MV-4-11 (cell line): ENCODE measurements around the gene ALPI.

Experiments used
- DNase-seq: peaks from one replicate; lab custom pipeline; 2025; lab: John Stamatoyannopoulos, UW

Gene ALPI

DNA sequence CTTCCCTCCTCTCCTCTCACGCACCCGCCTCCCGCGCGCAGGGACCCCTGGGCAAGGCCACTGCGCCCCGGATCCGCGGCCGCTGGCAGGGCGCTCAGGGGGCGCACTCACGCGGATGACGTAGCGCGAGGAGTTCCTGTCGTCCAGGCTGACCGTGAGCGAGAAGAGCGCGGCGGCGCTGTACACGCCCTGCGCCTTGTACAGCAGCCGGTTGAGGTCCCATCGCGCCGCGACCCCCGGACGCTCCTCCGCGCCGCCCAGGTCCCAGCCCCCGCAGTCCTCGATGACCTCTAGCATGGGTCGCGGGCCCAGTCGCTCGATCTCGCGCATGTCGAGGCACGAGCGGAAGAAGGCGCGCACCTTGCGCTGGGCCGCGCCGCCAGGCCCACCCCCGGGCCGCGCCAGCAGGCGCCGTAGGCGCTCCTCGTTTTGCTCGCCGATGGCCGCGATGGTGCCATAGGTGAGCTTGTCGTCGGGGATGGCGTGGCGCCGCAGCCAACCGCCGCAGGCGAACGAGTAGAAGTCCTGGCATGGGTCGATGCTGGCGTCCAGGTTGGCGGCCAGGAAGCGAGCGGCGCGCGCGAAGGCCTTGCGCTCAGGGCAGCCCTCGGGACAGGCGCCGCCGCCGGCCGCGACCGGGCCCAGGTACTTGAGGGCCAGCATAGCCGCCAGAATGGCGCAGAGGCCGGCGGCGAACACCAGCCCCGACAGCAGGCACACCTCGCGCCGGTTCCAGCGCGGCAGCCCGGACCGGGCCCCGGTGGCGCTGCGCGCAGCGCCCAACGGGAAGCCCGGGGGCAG lies 30.0 kb downstream of the ALPI start:
- DNase-seq = no peak

DNA sequence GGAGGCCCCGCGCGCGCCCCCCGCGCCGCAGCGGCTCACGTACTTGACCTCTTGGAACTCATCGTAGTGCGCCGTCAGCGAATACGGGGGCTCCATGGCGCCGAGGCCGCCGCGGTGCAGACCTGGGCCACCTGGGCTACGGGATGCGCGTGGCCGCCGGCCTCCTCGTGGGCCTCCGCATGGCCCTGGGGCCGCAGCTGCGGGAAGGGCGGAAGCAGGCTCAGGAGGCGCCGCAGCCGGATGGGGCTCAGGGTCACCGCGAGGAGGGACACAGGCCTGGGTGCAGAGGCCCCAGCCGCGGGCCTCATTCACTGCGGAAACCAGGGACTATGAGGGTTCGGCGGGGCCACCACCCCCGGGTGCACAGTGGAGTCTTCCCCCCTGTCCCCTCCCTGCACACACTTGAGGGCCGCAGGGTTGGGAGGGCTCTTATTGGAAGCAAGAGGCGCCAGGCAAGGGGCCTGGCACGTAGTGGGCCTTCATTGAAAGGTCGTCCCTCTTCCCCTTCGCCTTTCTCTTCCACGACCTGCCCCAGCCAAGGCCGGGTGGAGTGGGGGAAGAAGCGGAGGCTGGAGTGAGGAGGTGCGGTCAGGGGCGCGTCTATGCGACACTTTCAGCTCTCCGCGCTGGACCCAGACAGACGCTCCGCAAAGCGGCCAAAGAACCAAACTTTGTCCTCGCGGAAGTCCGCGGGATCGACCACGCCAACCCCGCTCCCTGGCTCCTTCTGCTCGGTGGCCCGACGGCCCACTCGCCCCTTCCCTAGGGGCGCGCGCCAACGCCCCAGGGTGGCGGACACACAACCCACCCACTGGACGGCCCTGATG lies 30.8 kb downstream of the ALPI start:
- DNase-seq = no peak

DNA sequence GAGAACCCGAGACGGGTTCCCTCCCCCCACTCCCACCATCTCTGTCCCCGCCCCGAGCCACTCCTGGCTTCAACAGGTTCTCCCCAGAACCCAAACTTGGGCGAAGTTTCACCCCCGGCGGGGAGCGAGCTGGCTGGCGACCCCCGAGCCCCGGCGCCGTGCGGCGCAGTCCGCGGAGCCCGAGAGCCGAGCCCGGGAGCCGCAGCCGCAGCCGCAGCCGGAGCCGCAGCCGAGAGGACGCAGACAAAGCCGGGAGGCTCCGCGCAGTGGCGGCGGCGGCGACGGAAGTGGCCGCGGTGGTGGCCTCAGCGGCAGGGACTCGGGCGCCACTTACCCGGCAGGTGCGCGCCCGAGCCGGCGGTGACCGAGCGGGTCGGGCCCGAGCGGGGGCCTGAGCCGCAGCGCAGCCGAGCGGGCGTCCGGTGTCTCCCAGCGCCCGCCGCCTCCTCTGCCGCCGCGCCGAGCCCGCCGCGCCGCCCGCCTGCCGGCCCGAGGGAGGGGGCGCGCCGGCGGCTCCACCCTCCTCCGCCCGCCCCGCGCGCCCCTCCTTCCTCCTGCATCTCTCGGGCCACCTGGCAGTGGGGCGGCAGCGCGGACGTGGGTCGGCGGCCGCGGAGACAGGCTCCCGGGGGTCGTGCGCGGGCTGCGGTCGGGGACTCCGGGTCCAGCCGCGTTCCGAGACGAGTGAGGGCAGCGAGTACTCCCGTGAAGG lies 31.6 kb downstream of the ALPI start, which contains the start of gene ECEL1:
ECEL1 (minus strand) TSS at position 450 of the 712 bp plus-strand sequence. CDS start 1,181 bp downstream, outside the sequence.
- DNase-seq = no peak

DNA sequence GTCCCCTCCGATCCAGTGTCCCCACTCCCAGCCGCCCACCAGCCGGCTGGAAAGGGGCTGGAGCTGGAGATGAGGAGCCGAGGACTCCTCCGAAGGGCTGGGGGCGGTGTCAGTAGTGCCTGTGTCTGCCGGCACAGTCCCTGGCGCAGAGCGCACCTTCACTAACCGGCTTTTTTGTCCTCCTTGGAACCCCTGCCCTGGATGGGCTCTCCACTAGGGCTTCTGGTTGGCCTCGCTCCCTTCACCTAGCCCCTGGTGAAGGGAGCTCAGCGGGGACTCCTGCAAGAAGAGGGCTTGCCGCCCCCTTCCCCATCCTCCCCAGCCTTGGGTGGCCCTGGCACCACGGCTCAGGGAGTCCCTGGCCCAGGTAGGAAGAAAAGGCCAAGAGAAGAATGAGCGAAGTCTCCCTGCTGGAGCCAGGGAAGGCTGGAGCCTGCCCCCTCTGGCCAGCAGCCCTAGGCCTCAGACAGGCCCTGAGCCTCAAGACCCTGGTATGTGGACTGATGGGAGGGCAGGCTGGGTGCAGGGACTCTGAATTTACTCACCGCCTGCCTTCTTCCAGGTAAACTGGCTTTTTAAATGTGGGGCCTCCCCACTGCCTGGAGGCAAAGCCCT lies 32.3 kb downstream of the ALPI start:
- DNase-seq = no peak

DNA sequence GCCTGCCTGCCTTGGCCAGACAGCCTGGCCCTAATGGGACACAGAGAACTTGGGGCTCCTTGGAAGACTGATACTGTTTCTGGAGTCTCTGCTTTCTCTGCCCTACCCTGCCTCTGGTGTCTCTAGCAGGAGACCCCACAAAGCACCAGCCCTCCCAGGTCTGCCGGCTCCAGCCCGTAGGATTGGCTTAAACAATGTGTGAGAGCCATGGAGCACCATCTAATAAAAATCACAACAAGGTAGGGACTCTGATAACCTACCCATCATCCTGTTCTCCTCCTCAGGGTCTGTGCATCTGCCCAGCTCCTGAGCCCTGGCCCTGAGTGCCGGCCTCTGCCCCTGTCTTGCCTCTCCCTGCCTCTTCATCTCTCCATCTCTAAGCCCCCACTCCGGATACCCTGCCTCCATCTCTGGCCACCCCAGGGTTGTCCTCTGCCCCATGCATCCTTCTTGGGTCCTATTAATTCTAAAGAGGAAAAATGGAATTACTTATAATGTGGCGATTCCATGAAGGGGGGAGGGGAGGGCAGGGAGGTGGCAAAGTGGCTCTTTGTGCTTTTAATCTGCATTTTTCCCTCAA lies 32.9 kb downstream of the ALPI start:
- no peak for DNase-seq

DNA sequence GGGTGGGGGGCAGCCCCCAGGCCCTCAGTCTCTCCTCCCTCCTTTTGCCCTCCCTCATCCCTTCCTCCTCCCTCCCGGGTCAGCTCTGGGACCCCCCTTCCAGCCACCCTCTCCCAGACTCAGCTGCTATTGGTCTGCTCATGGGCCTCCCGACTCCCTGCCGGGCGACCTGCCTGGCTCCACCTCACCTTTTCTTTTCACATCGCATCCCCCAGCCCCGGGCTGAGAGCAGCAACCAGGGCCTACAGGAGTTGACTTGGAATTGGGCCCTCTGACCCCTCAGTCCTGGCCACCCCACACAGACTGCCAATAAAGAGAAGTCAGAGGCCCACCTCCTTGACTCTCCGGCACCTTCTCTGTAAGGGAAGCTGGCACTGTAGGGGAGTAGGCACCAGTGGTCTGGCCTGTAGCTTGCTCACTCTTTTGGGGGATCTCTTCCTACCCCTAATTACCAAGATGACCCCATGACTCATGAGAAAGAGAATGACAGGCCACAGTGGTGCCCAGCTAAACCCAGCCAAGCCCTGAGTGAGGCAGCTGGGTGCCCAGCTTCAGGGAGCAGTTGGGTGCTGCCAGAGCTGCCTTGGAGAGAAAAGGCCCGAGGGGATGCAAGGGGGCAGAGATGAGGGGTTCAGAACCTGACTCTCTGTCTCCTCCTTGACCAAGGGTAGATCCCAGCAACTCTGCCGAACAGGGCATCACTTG lies 33.7 kb downstream of the ALPI start:
- DNase-seq = no peak

DNA sequence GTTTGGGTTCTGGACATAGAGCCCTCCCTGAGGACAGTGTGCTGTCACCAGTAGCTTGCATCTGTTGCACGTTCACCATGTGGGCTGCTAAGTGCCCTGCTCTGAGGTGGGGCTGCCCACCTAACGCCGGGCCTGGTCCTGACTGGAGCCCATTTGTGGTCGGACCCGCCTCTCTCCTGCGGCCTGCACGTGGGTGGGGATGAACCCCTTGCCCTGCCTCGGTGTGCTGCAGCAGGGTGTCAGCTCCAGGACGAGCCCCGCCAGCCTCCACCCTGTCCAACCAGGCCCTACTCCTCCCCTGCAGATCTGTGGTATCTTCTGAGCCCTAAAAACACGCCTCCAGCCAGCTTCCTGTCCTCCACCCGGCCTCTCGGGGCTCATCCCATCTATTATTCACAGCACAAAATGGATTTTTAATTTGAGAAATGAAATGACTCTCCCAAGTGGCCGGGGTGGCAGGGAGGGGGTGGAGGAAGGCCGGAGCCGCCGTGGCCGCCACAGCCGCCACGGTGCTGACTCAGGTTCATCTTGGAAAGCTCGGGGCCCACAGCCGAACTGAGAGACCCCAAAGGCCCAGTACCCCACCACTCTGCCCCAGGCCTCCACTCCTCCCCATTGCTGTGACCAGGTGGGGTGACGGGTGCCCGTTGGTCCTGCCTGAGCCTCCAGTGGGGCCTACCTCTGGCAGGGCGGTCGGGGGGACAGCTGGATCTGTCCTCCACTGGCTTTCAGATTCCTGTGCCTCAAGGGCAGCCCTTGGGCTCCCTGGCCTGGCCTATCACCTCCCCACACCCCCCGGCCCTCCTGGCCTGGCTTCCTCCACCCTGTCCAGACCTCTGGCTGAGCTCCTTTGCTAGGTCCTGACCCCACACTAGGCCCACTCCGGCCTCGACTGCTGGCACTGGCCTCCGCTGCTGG lies 34.5 kb downstream of the ALPI start:
- no peak for DNase-seq

DNA sequence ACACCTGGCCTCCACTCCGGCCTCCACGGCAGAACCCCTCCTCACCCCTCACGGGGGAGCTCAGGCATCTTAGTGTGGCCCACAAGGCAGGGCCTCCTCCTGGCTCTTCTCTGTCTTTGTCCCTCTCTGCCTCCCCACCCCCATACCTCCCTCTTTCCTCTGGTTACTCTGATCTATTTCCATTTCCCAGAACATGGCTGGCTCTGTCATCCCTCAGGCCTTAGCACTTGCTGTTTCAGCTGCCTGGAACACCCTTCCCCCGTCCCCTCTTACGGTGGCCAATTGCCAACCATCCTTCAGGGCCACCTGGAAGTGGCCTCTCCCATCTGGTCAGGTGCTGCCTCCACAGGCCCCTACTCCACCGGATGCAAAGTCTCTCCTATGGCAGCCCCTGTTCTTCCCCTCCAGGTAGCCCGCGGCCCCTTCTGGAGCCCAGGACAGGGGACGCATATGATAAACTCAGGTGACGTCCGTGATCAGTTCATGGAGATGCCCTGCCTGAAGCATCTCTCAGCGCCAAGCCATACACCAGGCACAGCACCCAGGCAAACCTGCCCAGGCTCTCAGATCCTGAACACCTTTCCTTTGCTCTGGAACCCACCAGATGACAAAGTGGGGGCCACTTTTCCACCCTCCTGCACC lies 35.3 kb downstream of the ALPI start:
- no peak for DNase-seq

DNA sequence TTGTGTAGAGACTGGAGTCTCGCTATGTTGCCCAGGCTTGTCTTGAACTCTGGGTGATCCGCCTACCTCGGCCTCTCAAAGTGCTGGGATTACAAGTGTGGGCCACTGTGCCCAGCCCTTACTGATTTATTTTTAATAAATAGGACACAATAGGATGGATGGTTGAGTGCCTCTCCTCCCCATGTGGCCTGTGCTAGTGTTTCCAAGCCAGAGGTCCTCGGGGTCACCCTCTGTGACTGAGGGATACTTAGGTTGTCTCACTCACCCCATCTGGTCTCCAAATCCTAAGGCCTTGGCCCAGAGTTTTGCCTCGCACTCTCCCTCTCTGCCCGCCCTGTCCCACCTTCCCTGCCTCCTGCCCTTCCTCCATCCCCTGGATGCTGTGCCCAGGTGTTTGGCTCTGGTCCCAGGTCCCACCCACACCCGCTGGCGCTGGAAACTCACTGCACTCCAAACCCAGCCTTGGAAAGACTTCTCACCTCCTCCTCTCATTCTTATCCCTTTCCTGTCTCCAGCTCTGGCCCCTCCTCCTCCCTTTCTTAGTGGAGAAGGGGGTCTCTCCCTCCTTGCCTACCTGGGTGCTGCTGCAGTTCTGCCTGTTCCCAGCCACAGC lies 36.4 kb downstream of the ALPI start:
- no peak for DNase-seq

DNA sequence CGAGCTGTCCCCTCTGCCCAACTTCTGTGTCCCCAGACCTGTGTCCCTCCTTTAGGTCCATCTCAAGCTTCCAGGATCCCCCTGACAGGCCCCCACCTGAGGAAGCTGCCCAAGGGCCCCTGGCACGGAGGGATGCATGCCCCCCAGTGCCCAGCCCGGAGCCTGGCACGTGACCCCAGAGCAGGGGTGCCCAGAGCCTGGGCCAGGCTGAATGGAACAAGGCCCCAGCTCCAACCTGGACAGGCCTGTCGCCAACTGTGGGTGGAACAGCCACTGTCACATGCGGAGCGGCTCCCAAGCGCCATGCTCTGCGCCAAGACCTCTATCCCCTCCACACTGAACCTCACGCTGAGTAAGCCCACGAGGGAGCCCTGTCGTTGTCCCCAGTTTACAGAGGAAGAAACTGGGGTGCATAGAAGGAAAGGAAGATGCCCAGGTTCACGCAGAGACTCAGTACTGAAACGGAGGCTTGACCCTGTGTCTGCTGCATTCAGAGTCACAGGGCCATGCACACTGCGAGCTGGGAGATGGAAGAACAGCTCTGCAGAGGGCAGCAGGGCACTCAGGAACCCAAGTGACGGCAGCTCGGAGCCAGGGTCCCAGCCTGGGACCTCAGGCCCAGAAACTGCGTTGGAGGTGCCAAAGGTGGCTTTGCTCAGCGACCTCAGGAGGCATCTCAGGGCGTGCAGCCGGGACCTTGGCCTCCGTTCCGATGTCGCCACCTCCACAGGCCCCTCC lies 37.2 kb downstream of the ALPI start:
- DNase-seq = no peak

DNA sequence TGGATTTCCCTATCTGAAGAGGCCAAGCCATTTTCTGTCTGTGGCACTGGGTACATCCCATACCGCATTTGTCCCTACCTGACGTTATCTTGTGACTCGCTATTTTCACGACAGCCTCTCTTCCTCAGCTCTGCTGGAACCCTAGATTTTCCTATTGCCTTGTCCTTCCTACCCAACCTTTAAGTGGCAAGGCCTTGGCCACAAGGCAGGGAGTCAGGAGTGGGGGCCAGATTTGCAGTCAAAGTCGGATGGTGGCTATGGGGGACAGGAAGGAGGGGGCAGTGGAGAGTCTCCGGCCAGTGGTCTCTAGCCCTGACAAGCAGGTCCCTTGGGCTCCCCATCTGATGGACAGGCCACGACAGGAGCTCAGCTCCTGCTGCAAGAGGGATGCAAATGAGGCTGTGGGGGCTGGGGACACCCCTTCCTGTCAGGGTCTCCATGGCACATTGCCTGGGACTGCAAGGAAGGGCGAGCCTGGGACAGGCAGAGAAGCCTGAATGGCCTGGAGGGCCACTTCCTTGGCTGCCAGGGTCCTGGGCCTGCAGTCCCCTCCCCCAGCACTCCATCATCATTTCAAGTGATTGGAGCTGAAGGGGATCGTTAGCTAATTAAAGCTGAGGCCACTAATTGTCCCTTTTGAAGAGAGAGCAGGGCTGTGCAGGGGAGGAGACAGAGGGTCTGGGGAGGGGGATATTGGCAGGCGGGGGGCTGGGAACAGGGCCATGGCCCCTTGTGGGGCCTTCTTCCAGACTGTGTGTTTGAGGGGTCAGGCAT lies 37.9 kb downstream of the ALPI start:
- no peak for DNase-seq

DNA sequence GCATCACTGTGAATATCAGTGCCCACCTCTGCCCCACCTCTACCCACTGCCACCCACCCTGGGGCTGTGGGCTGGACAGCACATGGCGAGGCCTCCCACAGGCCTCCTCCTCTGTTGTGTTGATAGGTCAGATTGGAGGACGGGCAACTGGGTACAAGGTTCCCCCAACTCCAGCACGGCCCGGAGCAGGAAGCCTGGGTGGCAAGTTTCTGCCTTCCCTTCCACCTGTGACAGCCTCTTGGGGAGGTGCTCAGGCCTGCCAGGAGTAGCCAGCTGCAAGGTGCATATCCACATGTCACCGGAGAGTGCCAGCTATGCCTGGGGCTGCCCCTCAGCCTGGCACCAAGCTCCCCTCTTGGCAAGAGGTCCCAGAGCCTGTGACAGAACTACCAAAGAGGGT lies 38.6 kb downstream of the ALPI start:
- DNase-seq = no peak

DNA sequence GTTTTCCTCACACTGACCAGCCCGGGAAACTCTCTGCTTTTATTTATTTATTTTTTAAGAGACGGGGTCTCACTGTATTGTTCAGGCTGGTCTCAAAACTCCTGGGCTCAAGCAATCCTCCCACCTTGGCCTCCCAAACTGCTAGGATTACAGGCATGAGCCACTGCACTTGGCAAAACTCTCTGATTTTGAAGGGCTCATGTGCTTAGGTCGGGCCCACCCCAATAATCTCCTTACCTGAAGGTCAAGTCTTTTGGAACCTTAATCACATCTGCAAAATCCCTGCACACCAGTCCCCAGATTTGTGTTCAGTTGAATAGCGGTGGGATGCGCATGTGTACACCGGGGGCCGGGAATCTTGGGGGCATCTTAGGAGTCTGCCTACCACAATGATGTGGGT lies 39.3 kb downstream of the ALPI start:
- DNase-seq = no peak

DNA sequence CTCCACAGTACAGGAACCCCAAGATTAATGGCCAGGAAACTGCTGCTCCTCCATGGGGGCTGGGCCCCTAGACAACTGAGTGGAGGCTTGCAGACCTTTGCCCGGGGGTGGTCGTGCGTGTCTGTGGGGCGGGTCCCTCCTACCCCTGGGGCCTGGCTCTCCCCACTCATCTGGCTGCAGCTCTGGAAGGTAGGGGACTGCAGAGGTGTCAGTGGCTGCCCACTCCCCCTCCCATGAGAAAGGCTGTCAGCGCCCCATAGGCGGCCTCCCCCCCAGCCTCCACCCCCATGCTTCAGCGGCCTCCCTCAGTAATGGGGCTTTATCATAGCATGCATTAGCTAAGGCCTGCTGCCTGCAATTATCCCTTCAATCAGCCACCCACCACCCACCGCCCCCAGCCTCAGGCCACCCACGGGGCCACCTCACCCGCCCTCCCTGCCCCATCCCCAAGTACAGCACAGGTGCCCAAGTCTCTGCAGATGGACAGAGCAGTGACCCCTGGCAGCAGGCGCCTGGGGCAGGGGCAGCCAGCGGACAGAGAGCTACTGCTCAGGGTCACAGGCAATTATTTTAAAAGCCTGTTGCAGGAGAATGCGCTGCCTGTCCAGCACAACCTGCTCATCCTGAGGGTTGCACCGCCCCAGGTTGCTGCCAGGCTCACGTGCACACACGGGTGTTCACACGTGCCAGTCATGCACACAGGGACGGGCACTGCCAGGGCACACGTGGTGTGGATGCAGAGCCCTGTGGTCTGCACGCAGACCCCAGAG lies 40.7 kb downstream of the ALPI start:
- no peak for DNase-seq

DNA sequence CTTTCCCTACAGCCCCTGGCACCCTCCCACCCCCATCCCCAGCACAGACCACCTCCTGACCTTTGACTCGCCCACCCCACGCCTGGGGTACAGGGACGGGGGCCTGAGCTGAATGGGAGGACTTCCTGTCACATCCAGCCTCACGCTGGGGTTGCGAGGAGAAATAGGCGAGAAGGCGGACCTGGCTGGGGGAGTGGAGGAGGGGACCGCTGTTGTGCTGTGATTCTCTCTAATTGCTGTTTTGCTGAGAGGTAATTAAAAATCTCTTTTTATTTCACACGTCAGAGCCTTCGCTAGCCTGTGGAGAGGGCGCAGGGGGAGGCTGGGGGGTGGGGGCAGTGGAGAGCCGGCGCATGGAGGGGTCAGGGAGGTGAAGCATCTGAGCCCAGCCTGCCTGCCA lies 41.4 kb downstream of the ALPI start:
- DNase-seq = no peak

DNA sequence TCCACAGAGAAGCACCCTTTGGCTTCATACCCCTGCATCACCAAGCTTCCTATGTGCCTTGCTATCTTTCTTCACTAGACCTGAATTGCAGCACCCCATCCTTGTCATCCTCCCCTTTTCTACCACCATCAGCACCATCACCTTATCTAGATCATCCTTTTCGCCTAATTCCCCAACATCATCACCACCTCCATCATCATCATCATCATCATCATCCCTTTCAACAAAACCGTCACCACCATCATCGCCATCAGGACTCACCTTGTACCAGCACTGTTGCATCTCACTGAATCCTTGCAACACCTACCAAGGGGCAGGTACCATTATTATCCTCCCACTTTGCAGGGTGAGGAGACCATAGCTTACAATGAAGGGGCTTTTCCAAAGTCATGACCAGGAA lies 42.5 kb downstream of the ALPI start:
- no peak for DNase-seq

DNA sequence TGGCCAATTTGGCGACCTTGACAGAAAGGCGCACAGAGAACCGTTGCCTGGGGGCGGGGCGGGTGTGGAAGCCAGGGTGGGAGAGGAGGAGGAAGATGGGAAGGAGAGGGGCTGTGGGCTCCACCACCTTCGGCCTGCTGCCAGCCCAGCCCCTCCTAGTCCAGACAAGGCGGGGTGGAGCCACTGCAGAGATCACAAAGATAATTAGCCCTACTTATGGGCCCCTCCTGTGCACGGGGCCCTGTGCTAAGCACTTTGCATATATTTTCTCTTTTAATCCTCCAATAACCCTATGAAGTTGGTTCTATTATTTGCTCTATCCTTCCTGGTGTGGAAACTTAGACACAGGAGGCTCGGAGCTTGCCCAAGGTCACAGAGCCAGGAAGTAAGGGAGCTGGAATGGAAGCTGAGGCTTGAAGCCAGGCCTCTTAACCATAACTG lies 45.4 kb downstream of the ALPI start:
- no peak for DNase-seq
